ENCODE data around the gene ANO10.

Gene ANO10

GRCh38 chr3:43334976-43335375 is 286.8 kb downstream of the ANO10 start:
- no peak overlapping the region for H3K9ac ChIP-seq (ENCODE audit: low read depth, low read length)
- H3K4me1 ChIP-seq (ENCODE audit: insufficient read depth, low read length) = no peaks in the 10 kb centered on the region
- no peak for TF ChIP-seq EZH2 (IDR thresholded peaks at IDR 0.05; ENCODE audit: borderline replicate concordance, low read depth, low read length, severe bottlenecking)
- no peak for TF ChIP-seq CTCF (IDR thresholded peaks at IDR 0.05; ENCODE audit: borderline replicate concordance, extremely low read depth, low read length, poor library complexity, severe bottlenecking)
- H3K4me3 ChIP-seq (ENCODE audit: low read depth in 1 of 2, low read length in 2 of 2) = no peak overlapping the region
- no peak overlapping the region for H2AFZ ChIP-seq (ENCODE audit: low read depth, low read length)
- H3K79me2 ChIP-seq (ENCODE audit: insufficient read depth, low read length) = peaks cover 50% of the 10 kb centered on the region
- H3K27ac ChIP-seq (ENCODE audit: low read length) = no peak overlapping the region
- peaks cover 43% of the 10 kb centered on the region for H3K9me3 ChIP-seq (ENCODE audit: insufficient read depth, low read length, severe bottlenecking)
- H4K20me1 ChIP-seq (ENCODE audit: insufficient read depth, low read length) = no peaks in the 10 kb centered on the region
- ATAC-seq (ENCODE audit: insufficient read depth, low read depth) = no peak
- H3K36me3 ChIP-seq (ENCODE audit: insufficient read depth, low read length) = peaks cover 81% of the 10 kb centered on the region
- H3K27me3 ChIP-seq (ENCODE audit: insufficient read depth, low read length, poor library complexity) = no peaks in the 10 kb centered on the region
- no peak overlapping the region for H3K4me2 ChIP-seq (ENCODE audit: insufficient read depth, low read length)
- DNase-seq = no peak

- Histone ChIP-seq H4K20me1 (ENCODE audit: insufficient read depth, low read length) (peaks cover 3% of the 10 kb centered on the region; the same call in 1 of the 2 replicates), H3K9me3 (ENCODE audit: insufficient read depth, low read length, severe bottlenecking) (peaks cover 19% of the 10 kb centered on the region), H3K4me1 (ENCODE audit: insufficient read depth, low read length) (peaks cover 6% of the 10 kb centered on the region), H3K27ac (ENCODE audit: low read length) (no peak overlapping the region), H3K4me3 (ENCODE audit: low read depth in 1 of 2, low read length in 2 of 2) (no peak overlapping the region), H3K4me2 (ENCODE audit: insufficient read depth, low read length) (no peak overlapping the region), H3K9ac (ENCODE audit: low read depth, low read length) (no peak overlapping the region), H3K36me3 (ENCODE audit: insufficient read depth, low read length) (peaks cover 46% of the 10 kb centered on the region), H2AFZ (ENCODE audit: low read depth, low read length) (no peak overlapping the region), H3K27me3 (ENCODE audit: insufficient read depth, low read length, poor library complexity) (no peaks in the 10 kb centered on the region), H3K79me2 (ENCODE audit: insufficient read depth, low read length) (peaks cover 58% of the 10 kb centered on the region)
- ATAC-seq (ENCODE audit: insufficient read depth, low read depth) (no peak), DNase-seq (no peak)
- TF ChIP-seq EZH2 (IDR thresholded peaks at IDR 0.05; ENCODE audit: borderline replicate concordance, low read depth, low read length, severe bottlenecking) (no peak), CTCF (IDR thresholded peaks at IDR 0.05; ENCODE audit: borderline replicate concordance, extremely low read depth, low read length, poor library complexity, severe bottlenecking) (no peak)
These were observed 290.4 kb downstream of the ANO10 start for GRCh38 chr3:43331381-43331780.

- ATAC-seq (ENCODE audit: insufficient read depth, low read depth) (no peak), DNase-seq (no peak)
- H2AFZ ChIP-seq (ENCODE audit: low read depth, low read length) = no peak overlapping the region
- H3K36me3 ChIP-seq (ENCODE audit: insufficient read depth, low read length) = peaks cover 42% of the 10 kb centered on the region
- no peak for TF ChIP-seq EZH2 (IDR thresholded peaks at IDR 0.05; ENCODE audit: borderline replicate concordance, low read depth, low read length, severe bottlenecking)
- TF ChIP-seq CTCF (IDR thresholded peaks at IDR 0.05; ENCODE audit: borderline replicate concordance, extremely low read depth, low read length, poor library complexity, severe bottlenecking) = no peak
- peaks cover 62% of the 10 kb centered on the region for H3K79me2 ChIP-seq (ENCODE audit: insufficient read depth, low read length)
- peaks cover 16% of the 10 kb centered on the region for H3K9me3 ChIP-seq (ENCODE audit: insufficient read depth, low read length, severe bottlenecking)
- H3K4me2 ChIP-seq (ENCODE audit: insufficient read depth, low read length) = no peak overlapping the region
- H3K27me3 ChIP-seq (ENCODE audit: insufficient read depth, low read length, poor library complexity) = no peaks in the 10 kb centered on the region
- H3K4me3 ChIP-seq (ENCODE audit: low read depth in 1 of 2, low read length in 2 of 2) = no peak overlapping the region
- H3K4me1 ChIP-seq (ENCODE audit: insufficient read depth, low read length) = peaks cover 9% of the 10 kb centered on the region
- peaks cover 4% of the 10 kb centered on the region; the same call in 1 of the 2 replicates for H4K20me1 ChIP-seq (ENCODE audit: insufficient read depth, low read length)
- H3K9ac ChIP-seq (ENCODE audit: low read depth, low read length) = no peak overlapping the region
- H3K27ac ChIP-seq (ENCODE audit: low read length) = no peak overlapping the region
These were observed 290.8 kb downstream of the ANO10 start for GRCh38 chr3:43330981-43331380.

- ATAC-seq (ENCODE audit: insufficient read depth, low read depth) = no peak
These were observed 293.2 kb downstream of the ANO10 start for GRCh38 chr3:43328653-43329052.

More at GRCh38 chr3:43328653-43329052, 293.2 kb downstream of the ANO10 start:
- peaks cover 77% of the 10 kb centered on the region for H3K79me2 ChIP-seq (ENCODE audit: insufficient read depth, low read length)
- H2AFZ ChIP-seq (ENCODE audit: low read depth, low read length) = no peak overlapping the region
- DNase-seq = no peak
- no peaks in the 10 kb centered on the region for H3K9me3 ChIP-seq (ENCODE audit: insufficient read depth, low read length, severe bottlenecking)
- no peak overlapping the region for H3K9ac ChIP-seq (ENCODE audit: low read depth, low read length)
- no peak overlapping the region for H3K27ac ChIP-seq (ENCODE audit: low read length)
- no peak overlapping the region for H3K4me3 ChIP-seq (ENCODE audit: low read depth in 1 of 2, low read length in 2 of 2)
- TF ChIP-seq CTCF (IDR thresholded peaks at IDR 0.05; ENCODE audit: borderline replicate concordance, extremely low read depth, low read length, poor library complexity, severe bottlenecking) (no peak), EZH2 (IDR thresholded peaks at IDR 0.05; ENCODE audit: borderline replicate concordance, low read depth, low read length, severe bottlenecking) (no peak)
- H3K27me3 ChIP-seq (ENCODE audit: insufficient read depth, low read length, poor library complexity) = no peaks in the 10 kb centered on the region
- peaks cover 5% of the 10 kb centered on the region; the same call in 1 of the 2 replicates for H4K20me1 ChIP-seq (ENCODE audit: insufficient read depth, low read length)
- H3K36me3 ChIP-seq (ENCODE audit: insufficient read depth, low read length) = peaks cover 20% of the 10 kb centered on the region
- H3K4me1 ChIP-seq (ENCODE audit: insufficient read depth, low read length) = peaks cover 12% of the 10 kb centered on the region
- H3K4me2 ChIP-seq (ENCODE audit: insufficient read depth, low read length) = no peak overlapping the region

Measured in DND-41 (cell line).